ENCODE data around the gene ZNF205. TPM values are rescaled to one million over a fixed set of nuclear protein-coding genes. Genes with fewer than 3 reads are reported as not detected.

The ZNF205 gene
- total RNA-seq, result not detected

DNA sequence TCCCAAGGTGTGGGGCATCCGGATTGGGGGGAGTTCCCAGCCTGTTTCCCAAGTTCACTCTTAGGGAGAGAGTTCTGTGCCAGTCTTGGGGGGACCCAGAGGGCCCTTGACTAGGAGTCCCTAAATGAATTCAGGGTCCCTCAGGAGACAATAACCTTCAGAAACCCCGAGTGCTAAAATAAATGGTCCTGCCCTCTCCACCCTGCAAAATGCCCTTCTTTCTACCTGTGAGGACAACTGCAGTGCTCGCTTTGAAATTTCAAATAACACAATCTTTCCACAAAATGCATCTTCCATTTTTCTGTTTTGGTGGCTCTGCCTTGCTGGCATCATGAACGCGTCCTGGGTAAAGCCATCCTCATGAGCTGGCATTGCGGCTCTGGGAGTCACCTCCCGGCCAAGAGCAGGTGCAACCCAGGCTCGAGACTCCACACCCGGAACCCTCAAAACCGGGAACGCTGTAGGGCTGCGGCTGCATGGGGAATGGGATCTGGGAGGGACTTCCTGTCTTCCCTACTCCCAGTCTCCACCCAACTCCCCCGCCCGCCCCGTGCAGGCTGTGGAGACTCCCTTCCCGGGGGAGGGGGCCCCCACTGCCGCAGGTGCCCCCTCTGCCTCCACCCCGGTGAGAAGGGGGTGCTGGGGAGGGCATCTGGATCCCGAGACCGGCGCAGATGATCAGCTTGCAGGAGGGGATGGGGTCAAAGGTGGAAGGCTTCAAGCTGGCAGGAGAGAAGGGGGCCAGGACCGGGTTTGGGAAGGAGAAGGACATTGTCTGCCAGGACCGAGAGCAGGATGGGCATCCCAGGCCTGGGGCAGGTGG is at the start of gene ZNF205:
TSS of gene ZNF205 (plus strand) at position 529 of the 823 bp plus-strand sequence. CDS start 845 bp downstream, outside the sequence.

GRCh38 chr16:3065069-3065741 is 47.2 kb upstream of the ZNF205 start, which contains the start of gene IL32:
IL32 (plus strand) TSS chr16:3065640; CDS start chr16:3065812, 172 bp downstream.

DNA sequence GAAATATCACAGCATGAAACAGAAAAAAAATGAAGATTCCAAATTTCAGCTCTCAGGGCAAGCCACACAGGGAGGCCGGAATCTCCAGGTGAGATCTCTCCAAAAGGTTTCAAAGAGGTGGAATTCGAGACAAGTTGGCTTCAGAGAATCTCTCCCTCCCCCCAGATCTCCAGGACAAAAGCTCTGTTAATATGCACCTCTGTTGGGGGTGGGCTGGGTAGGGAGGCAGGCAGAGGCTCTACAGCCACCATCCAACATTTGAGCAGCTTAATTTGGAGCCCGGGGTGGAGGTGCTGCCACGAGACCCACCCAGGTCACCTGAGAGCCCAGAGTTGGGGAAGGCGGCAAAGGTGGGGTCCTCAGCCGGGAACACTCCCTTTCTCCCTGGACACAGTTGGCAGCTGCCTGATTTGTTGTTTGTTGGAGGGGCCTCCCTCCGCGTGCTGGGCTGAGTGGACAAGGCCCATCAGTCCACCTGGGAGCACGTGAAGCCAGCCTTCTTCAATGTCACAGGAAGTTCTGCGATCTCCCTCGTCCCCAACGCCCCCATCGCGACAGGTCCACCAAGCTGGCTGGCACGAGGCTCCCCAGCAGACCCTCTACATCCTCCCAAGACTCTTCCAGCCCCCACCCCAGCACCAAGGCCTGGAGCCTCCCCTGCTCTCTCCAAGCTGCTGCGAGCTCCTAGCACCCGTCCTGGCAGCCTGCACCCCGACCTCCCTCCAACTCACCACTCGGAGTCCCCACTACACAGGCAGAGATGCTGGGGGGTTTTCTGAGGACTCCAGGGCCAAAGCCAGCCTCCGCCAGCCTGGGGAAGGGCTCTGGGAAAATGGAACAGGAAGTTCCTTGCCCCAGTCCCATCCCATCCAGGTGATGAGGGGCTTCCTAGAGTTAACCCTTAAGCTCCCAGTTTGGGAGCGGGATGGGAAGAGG is 13.7 kb upstream of the ZNF205 start, which contains the start of gene ZSCAN10:
TSS of gene ZSCAN10 (minus strand) at position 836 of the 936 bp plus-strand sequence. CDS start 6,357 bp downstream, outside the sequence.

GRCh38 chr16:3134338-3135125 is 22.1 kb downstream of the ZNF205 start, which contains the start of gene ZNF213:
ZNF213 (plus strand) TSS chr16:3135029; CDS start chr16:3137281, 2,252 bp downstream.

Other genes with a start within 250 kb of the ZNF205 start
- gene FLYWCH2, start 229.4 kb upstream of the ZNF205 start, total RNA-seq, result 10 to 100 TPM; 21.2 to 22.4 TPM
- gene FLYWCH1, start 200.7 kb upstream of the ZNF205 start, total RNA-seq, result 10 to 100 TPM; 50.6 to 52.3 TPM
- gene KREMEN2, start 148.3 kb upstream of the ZNF205 start, total RNA-seq, result not detected
- 10 to 100 TPM; 36.0 to 37.0 TPM for gene PAQR4, start 143.2 kb upstream of the ZNF205 start, total RNA-seq
- gene PKMYT1, start 132.1 kb upstream of the ZNF205 start, total RNA-seq, result 10 to 100 TPM; 89.1 to 99.3 TPM
- gene CLDN9, start 99.7 kb upstream of the ZNF205 start, total RNA-seq, result under 1 TPM; 0.29 to 0.30 TPM
- gene CLDN6, start 94.4 kb upstream of the ZNF205 start, total RNA-seq, result not detected
- 1 to 10 TPM; 2.9 to 3.8 TPM for gene TNFRSF12A, start 92.2 kb upstream of the ZNF205 start, total RNA-seq
- gene HCFC1R1, start 88.6 kb upstream of the ZNF205 start, total RNA-seq, result 10 to 100 TPM; 37.2 to 39.1 TPM
- 10 to 100 TPM; 49.4 to 52.3 TPM for gene THOC6, start 88.6 kb upstream of the ZNF205 start, total RNA-seq
- gene BICDL2, start 75.6 kb upstream of the ZNF205 start, total RNA-seq, result 1 to 10 TPM; 1.1 to 1.2 TPM
- 10 to 100 TPM; 34.8 to 35.5 TPM for gene MMP25, start 66.0 kb upstream of the ZNF205 start, total RNA-seq
- 1,000 to 10,000 TPM; 2,121 to 2,176 TPM for gene IL32, start 46.9 kb upstream of the ZNF205 start, total RNA-seq
- gene ZSCAN10, start 13.3 kb upstream of the ZNF205 start, total RNA-seq, result under 1 TPM; 0.24 to 0.28 TPM
- 1 to 10 TPM; 9.7 to 9.8 TPM for gene ZNF213, start 22.4 kb downstream of the ZNF205 start, total RNA-seq
- not detected for gene OR1F1, start 75.6 kb downstream of the ZNF205 start, total RNA-seq
- gene ZNF200, start 122.6 kb downstream of the ZNF205 start, total RNA-seq, result 10 to 100 TPM; 13.4 to 13.7 TPM
- under 1 TPM; 0.51 to 0.81 TPM for gene MEFV, start 144.0 kb downstream of the ZNF205 start, total RNA-seq
- gene ZNF263, start 170.9 kb downstream of the ZNF205 start, total RNA-seq, result 10 to 100 TPM; 23.7 to 27.2 TPM
- 1 to 10 TPM; 5.0 to 5.3 TPM for gene TIGD7, start 192.8 kb downstream of the ZNF205 start, total RNA-seq
- 10 to 100 TPM; 44.3 to 47.9 TPM for gene ZNF75A, start 192.9 kb downstream of the ZNF205 start, total RNA-seq
- not detected for gene OR2C1, start 243.3 kb downstream of the ZNF205 start, total RNA-seq